GM10266 (cell line): Measurements from ENCODE around the gene SERINC3.

ENCODE experiments used
- DNase-seq: peaks from one replicate; pipeline ENCODE4 v3.0.0; 2012; ENCODE audit errors: extremely low spot score
- CTCF ChIP-seq: IDR thresholded peaks from 2 replicates; pipeline ENCODE4 v1.5.1; 2012; ENCODE audit warnings: mild to moderate bottlenecking, low read depth; ENCODE audit not compliant: control insufficient read depth, insufficient read depth; ENCODE audit errors: missing control alignments

SERINC3 gene

GRCh38 chr20:44560229-44560628 is 38.4 kb upstream of the SERINC3 start:
- TF ChIP-seq CTCF = no peak
- no peak for DNase-seq

- no peak for TF ChIP-seq CTCF
- DNase-seq = no peak
These were observed 37.4 kb upstream of the SERINC3 start for GRCh38 chr20:44559302-44559701.

DNA sequence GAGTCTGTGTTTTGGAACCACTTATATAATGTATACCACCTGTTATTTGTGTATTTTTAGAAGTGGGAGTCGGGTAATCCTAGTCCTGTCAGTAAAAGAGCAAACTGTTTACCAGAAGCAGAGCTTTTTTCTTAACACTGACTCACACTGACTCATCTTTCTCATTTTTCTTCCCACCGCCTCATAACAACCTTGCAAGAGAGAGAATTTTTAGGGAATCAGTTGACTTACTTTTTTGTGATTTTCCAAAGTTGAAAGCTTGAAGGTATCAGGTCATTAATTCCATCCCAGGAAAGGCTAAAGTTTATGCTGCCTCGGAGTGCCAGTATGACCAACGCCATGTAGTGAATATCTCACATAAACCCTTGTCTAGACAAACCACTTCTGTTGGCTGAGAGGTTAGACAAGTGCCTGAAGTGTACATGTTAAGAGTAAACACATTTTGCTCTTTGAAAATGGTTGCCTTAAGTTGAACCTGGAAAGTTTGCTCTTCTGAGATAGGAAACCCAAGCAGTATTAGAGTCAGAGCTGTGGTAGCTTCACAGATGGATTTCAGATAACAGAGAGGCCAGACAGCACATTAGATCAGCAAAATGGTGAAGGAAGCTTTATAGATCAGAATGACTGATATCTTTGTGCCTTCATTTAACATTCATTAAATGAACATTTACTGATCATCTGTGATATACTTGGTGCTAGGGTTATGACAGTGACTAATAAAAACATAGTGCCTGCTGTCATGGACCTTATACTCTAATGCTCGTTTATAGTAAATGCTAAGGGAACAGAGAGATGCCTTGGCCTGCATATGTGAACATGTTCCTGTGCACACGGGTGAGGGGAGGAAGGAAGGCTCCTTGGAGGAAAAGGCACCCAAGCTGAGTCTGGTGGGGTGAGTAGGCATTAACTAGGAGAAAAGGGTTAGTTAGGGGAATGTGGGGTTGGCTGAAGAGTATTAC is 31.4 kb upstream of the SERINC3 start:
- no peak for TF ChIP-seq CTCF
- no peak for DNase-seq

DNA sequence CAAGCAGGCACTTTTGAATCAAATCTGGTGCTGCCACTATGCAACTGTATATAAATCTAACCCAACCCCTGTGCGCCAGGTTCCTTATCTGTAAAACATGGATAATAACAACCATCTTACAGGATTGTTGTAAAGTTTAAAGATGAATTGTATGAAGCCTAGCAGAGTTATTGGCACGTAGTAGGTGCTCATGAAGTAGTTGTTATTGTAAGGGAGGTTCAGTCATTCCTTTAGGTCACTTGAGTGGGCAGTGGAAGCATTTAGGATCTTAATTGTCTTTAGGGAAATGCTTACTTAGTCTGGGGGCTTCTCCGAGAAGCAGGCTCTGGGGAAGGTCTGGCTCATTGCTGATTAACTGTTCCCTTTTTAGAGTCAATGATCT is 30.7 kb upstream of the SERINC3 start:
- no peak for TF ChIP-seq CTCF
- DNase-seq = no peak

- no peak for DNase-seq
- TF ChIP-seq CTCF = no peak
These were observed 30.2 kb upstream of the SERINC3 start for GRCh38 chr20:44552050-44552449.

DNA sequence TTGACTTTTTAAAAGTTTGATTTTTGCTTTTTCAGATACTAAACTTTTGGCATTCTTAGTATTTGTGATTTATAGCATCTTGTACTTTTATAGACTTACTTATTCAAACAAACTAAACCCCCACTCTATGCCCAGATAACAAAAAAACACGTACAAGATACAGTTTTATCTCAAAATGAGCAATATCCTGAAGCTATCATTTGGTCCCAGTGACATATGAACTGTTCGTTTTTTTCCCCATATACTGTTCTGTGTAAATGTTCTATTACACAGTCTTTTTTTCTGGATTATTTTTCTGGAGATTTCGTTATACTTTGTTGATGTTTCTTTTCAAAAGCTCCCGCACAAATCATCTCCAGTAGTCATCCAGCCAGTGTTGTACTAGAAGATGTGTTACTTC is 27.3 kb upstream of the SERINC3 start:
- no peak for TF ChIP-seq CTCF
- no peak for DNase-seq

DNA sequence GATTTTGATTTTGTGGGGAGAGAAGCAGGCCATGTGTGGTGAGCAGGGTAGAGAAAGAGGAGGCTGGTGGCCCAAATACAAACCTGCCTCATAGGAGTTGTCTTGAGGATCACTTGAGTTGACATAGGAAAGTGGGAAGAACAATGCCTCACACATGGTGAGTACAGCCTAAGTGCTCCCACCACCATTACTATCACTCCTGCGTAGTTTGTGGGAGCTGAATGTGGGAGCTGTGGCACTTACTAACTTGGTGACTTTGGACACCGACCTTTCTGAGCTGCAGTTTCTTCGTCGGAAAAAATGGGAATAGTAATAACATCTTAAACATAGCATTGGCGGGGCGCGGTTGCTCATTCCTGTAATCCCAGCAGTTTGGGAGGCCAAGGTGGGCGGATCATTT is 25.5 kb upstream of the SERINC3 start:
- no peak for DNase-seq
- no peak for TF ChIP-seq CTCF
